ENCODE results near the gene ANKRD45. TPM values are rescaled to one million over a fixed set of nuclear protein-coding genes. Genes with fewer than 3 reads are reported as not detected.
"Not testable (repeated sequence)": the region's sequence is repeated elsewhere in the genome, so short reads cannot be mapped to it uniquely, and the experiment has no call there.

ANKRD45 gene
- polyA plus RNA-seq, 1 of the 3 experiments (the other 2 are of a cell fraction): 1.8 TPM

- H3K4me1 ChIP-seq (ENCODE audit: control insufficient read depth in 1 of 2, insufficient read depth in 2 of 2, low read depth in 1 of 2, low read length in 1 of 2): no peaks in the 10 kb centered on the region
Measured at GRCh38 chr1:173616859-173617258, 52.8 kb downstream of the ANKRD45 start.

GRCh38 chr1:173613086-173613485 is 56.6 kb downstream of the ANKRD45 start:
- H3K9me2 ChIP-seq; H3F3A ChIP-seq (replicated peaks; ENCODE audit: insufficient read depth); H3K4me2 ChIP-seq; H3K9me3 ChIP-seq; H3K36me3 ChIP-seq (replicated peaks in 1 of 2; ENCODE audit: control insufficient read depth in 1 of 2, insufficient read depth in 2 of 2, low read length in 1 of 2); DNase-seq; H3K27ac ChIP-seq (ENCODE audit: low read depth in 2 of 2, low read length in 1 of 2); H2AFZ ChIP-seq (ENCODE audit: low read depth); H3K4me1 ChIP-seq (ENCODE audit: control insufficient read depth in 1 of 2, insufficient read depth in 2 of 2, low read depth in 1 of 2, low read length in 1 of 2); H3K79me2 ChIP-seq (ENCODE audit: insufficient read depth); CTCF ChIA-PET; H3K9ac ChIP-seq; H3K27me3 ChIP-seq (ENCODE audit: insufficient read depth); POLR2A ChIA-PET; H4K20me1 ChIP-seq (ENCODE audit: insufficient read depth); H3K4me3 ChIP-seq (ENCODE audit: low read depth in 2 of 2, low read length in 1 of 2): not testable (repeated sequence)
- 95% methylated on average over 18 of the region's 32 CpGs for WGBS (ENCODE audit: low lambda C conversion rate)

More at GRCh38 chr1:173616859-173617258, 52.8 kb downstream of the ANKRD45 start:
- no peak overlapping the region for H3K4me2 ChIP-seq
- TF ChIP-seq CTCF (IDR thresholded peaks at IDR 0.05): no peak
- no peak for TF ChIP-seq GABPA (IDR thresholded peaks at IDR 0.05; ENCODE audit: low read depth)
- TF ChIP-seq RAD21 (IDR thresholded peaks at IDR 0.05; ENCODE audit: low read length): no peak
- no peak for TF ChIP-seq USF2 (IDR thresholded peaks at IDR 0.05; ENCODE audit: borderline replicate concordance, low read depth, low read length)
- TF ChIP-seq EP300 (IDR thresholded peaks at IDR 0.05; ENCODE audit: borderline replicate concordance in 1 of 2, low read depth in 1 of 2, low read length in 1 of 2): no peak
- H3K4me3 ChIP-seq (ENCODE audit: low read depth in 2 of 2, low read length in 1 of 2): no peak overlapping the region
- H4K20me1 ChIP-seq (ENCODE audit: insufficient read depth): no peaks in the 10 kb centered on the region
- no peak overlapping the region for H2AFZ ChIP-seq (ENCODE audit: low read depth)
- CTCF ChIA-PET: no interaction called here
- H3K27me3 ChIP-seq (ENCODE audit: insufficient read depth): no peaks in the 10 kb centered on the region
- H3K9me2 ChIP-seq: no peaks in the 10 kb centered on the region
- H3K36me3 ChIP-seq (replicated peaks in 1 of 2; ENCODE audit: control insufficient read depth in 1 of 2, insufficient read depth in 2 of 2, low read length in 1 of 2): no peaks in the 10 kb centered on the region
- H3K9ac ChIP-seq: no peak overlapping the region
- H3K9me3 ChIP-seq: no peaks in the 10 kb centered on the region
- H3K79me2 ChIP-seq (ENCODE audit: insufficient read depth): no peaks in the 10 kb centered on the region
- no peak overlapping the region for H3K27ac ChIP-seq (ENCODE audit: low read depth in 2 of 2, low read length in 1 of 2)
- H3F3A ChIP-seq (replicated peaks; ENCODE audit: insufficient read depth): no peaks in the 10 kb centered on the region
- 70% methylated on average over 3 of the region's 4 CpGs for WGBS (ENCODE audit: low lambda C conversion rate)
- no peak for DNase-seq
- POLR2A ChIA-PET: no interaction called here

GRCh38 chr1:173608503-173609216 is 61.0 kb downstream of the ANKRD45 start:
- H3K4me2 ChIP-seq: no peak overlapping the region
- 62% methylated on average over 3 of the region's 4 CpGs for whole genome bisulfite sequencing (ENCODE audit: low lambda C conversion rate)
- no peaks in the 10 kb centered on the region for H3K27me3 ChIP-seq (ENCODE audit: insufficient read depth)
- no peaks in the 10 kb centered on the region for H3F3A ChIP-seq (replicated peaks; ENCODE audit: insufficient read depth)
- no peaks in the 10 kb centered on the region for H3K9me2 ChIP-seq
- TF ChIP-seq FOXJ3 (CRISPR knock-in tag; IDR thresholded peaks at IDR 0.05) (no peak), REST (IDR thresholded peaks at IDR 0.05; ENCODE audit: low read depth, low read length) (no peak), RCOR1 (IDR thresholded peaks at IDR 0.05; ENCODE audit: low read length) (no peak), MAX (IDR thresholded peaks at IDR 0.05; ENCODE audit: low read depth) (no peak), SIN3A (IDR thresholded peaks at IDR 0.05; ENCODE audit: borderline replicate concordance, low read depth, low read length) (no peak), CTCF (IDR thresholded peaks at IDR 0.05) (no peak)
- H3K79me2 ChIP-seq (ENCODE audit: insufficient read depth): no peaks in the 10 kb centered on the region
- H4K20me1 ChIP-seq (ENCODE audit: insufficient read depth): no peaks in the 10 kb centered on the region
- no peak overlapping the region for H3K4me3 ChIP-seq (ENCODE audit: low read depth in 2 of 2, low read length in 1 of 2)
- no peak for DNase-seq
- ChIA-PET CTCF (interaction anchor here (0.6 kb wide), 1 partner anchor 216 kb away, joined by 3 read pairs; the partner anchor contains the start of gene DARS2), POLR2A (no interaction called here)
- no peaks in the 10 kb centered on the region for H3K4me1 ChIP-seq (ENCODE audit: control insufficient read depth in 1 of 2, insufficient read depth in 2 of 2, low read depth in 1 of 2, low read length in 1 of 2)
- H3K36me3 ChIP-seq (replicated peaks in 1 of 2; ENCODE audit: control insufficient read depth in 1 of 2, insufficient read depth in 2 of 2, low read length in 1 of 2): no peaks in the 10 kb centered on the region
- H3K27ac ChIP-seq (ENCODE audit: low read depth in 2 of 2, low read length in 1 of 2): no peak overlapping the region
- no peak overlapping the region for H3K9ac ChIP-seq
- H2AFZ ChIP-seq (ENCODE audit: low read depth): no peak overlapping the region
- no peaks in the 10 kb centered on the region for H3K9me3 ChIP-seq

Measured in SK-N-SH (cell line).